ENCODE measurements around the gene LDLRAD4. TPM values are rescaled to one million over a fixed set of nuclear protein-coding genes. Genes with fewer than 3 reads are reported as not detected.

LDLRAD4 gene
- total RNA-seq, 4 donors from 2014 or later: 23.9 to 38.3 (median 27.0) TPM

GRCh38 chr18:13422541-13423147, 204.1 kb downstream of the LDLRAD4 start:
- TF ChIP-seq CTCF (IDR thresholded peaks at IDR 0.05): no peak
- ATAC-seq (ENCODE audit: low FRiP score) (no peak), DNase-seq (ENCODE audit: low spot score) (no peak)

GRCh38 chr18:13423352-13423751, 204.8 kb downstream of the LDLRAD4 start:
- DNase-seq (ENCODE audit: low spot score) (no peak), ATAC-seq (ENCODE audit: low FRiP score) (no peak)
- TF ChIP-seq CTCF (IDR thresholded peaks at IDR 0.05): no peak

GRCh38 chr18:13424363-13424762, 205.8 kb downstream of the LDLRAD4 start:
- TF ChIP-seq CTCF (IDR thresholded peaks at IDR 0.05): no peak
- ATAC-seq (ENCODE audit: low FRiP score): no peak
- DNase-seq (ENCODE audit: low spot score): no peak

GRCh38 chr18:13425357-13426091, 207.0 kb downstream of the LDLRAD4 start:
- ATAC-seq (ENCODE audit: low FRiP score): no peak
- DNase-seq (ENCODE audit: low spot score): no peak
- no peak for TF ChIP-seq CTCF (IDR thresholded peaks at IDR 0.05)

GRCh38 chr18:13427354-13427753, 208.8 kb downstream of the LDLRAD4 start:
- ATAC-seq (ENCODE audit: low FRiP score): no peak
- DNase-seq (ENCODE audit: low spot score): no peak
- no peak for TF ChIP-seq CTCF (IDR thresholded peaks at IDR 0.05)

- no peak for TF ChIP-seq CTCF (IDR thresholded peaks at IDR 0.05)
- ATAC-seq (ENCODE audit: low FRiP score) (no peak), DNase-seq (ENCODE audit: low spot score) (no peak)
Measured at GRCh38 chr18:13428319-13428718, 209.8 kb downstream of the LDLRAD4 start.

- no peak for DNase-seq (ENCODE audit: low spot score)
- no peak for ATAC-seq (ENCODE audit: low FRiP score)
- no peak for TF ChIP-seq CTCF (IDR thresholded peaks at IDR 0.05)
Measured at GRCh38 chr18:13429016-13429415, 210.5 kb downstream of the LDLRAD4 start.
